Stimulated activated CD8-positive, alpha-beta memory T cell treated with anti-CD3 and anti-CD28 coated beads, Interleukin-4, amount 100 ng/mL, for 4 hours (primary cell): Measurements from ENCODE around the gene SHPK.
A peak's percentile ranks its signal among the peaks of the same experiment; 100 is the strongest.

Experiments
- DNase-seq, 2 donors: peaks; one replicate each; pipeline ENCODE4 v3.0.0-alpha.2; 2020; ENCODE audit warnings: low read depth in 2 of 2, low spot score in 1 of 2

Gene SHPK

DNA sequence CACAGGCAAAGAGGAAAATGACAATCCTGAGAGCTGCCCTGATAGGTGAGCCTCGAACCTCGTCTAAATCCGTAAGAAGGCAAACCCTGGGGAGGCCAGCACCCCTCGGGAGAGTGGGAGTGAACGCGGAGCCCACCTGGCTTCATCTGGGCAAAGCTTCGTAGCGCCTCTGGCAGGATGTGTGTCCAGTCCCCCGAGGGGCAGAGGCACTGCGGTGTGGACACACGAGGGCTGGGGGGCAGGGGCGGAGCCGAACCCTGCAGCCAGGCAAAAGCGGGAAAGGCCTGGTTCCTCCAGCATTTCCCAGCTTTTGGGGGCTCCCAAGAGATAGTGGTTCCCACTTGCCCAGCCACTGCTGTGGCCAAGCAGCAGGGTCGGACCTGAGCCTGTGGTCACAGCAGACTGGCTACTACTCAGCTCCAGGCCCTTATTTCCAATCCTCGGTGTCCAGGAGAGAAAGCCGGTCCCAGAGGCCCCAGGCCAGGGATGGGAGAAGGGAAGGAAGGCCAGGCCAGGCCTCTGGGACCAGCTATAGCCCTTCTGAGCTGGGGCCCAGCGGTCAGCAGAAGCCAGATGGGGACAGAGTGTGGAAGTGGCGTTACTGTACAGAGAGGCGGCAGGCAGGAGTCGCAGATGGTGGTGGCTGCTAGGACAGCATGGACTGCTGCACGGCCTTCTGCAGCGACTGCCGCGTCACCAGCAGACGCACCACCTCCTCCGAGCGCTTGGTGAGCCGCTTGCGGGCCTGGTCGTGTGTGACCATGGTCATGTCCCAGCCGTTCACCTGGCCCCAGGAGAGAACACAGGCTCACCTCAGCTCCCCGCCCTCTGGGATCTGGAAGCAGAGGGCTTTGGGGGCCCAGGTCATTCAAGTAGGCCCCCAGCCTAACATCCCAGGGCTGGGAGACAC is 27.3 kb upstream of the SHPK start:
- DNase-seq, result no peak

DNA sequence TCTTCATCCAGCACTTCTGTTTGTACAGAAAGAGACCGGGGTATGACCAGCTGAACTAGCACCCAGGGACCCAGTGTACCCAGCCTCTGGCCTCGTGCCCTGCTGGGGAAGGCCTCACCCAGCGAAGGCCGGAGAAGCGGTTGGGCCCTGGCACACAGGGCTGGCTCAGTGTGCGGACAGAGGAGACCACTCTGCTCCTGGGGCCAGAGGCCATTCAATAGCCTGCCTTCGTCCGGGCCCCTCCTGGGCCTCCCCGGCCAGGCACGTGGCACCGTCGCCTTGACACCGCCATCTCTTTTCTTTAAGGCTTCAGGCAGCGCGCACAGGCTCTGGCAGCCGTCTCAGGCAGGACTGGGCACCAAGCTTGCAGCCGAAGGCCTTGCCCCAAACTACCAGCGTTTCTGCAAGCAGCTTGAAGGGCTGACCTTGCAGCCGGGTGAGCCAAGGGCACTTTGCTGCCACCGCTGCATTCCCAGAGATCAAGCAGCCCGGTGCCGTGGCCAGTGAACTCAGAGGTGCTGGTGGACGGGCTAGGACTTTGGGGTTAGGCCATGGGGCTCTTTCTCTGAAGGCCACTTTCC is 24.4 kb upstream of the SHPK start:
- DNase-seq, result no peak

DNA sequence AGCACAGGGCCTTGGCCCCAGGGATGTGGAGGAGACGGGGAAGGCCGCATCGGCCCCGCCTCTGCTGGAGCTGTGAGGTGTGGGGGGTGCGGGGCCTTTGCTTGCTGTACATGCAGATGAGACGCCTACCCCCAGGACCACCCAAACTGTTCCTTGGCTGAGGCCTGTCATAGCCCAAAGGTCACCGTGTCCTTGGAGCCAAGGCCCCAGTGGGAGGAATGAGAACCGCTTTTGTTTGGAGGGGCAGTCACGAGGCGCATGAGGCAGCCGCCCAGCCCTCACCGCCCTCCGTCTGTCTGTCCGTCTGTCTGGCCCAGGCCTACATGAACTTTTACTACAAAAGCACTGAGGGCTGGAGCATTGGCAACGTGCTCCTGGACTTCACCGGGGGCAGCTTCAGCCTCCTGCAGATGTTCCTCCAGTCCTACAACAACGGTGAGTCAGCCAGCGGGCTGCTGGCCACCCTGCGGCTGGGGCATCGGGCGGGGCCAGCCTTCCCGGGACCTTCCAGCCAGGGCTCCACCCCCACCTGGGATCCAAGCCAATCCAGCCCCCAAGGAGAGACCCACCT is 23.6 kb upstream of the SHPK start:
- no peak for DNase-seq

DNA sequence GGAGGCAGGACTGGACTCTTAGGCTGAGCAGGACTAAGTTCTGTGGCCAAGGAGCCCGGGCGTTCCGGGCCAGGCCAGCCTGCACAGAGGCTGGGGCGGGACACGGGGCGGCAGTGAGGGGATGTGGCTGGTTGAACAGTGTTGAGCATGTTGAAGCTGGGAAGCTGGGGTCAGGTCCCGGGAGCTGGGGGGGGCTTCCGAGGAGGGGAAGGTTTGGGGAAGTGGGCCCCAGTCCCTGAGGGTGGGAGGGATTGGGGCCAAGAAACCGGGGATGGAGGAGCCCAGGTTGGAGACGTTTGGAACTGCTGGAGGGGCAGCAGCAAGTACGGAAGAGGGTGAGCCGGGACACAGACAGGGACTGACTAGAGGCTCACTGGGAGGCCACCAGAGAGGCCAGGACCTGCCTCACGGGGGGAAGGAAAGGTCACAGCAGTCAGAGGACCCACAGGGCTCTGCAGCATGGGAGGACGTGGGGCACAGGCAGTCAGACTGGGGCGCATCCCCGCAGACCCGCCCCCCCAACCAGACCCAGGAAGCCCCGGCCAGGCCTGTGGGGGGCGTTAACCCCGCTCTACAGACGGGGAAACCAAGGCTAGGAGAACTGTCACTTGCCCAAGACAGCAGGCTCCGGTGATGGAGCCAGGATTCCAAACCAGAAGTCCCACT is 22.9 kb upstream of the SHPK start:
- no peak for DNase-seq

DNA sequence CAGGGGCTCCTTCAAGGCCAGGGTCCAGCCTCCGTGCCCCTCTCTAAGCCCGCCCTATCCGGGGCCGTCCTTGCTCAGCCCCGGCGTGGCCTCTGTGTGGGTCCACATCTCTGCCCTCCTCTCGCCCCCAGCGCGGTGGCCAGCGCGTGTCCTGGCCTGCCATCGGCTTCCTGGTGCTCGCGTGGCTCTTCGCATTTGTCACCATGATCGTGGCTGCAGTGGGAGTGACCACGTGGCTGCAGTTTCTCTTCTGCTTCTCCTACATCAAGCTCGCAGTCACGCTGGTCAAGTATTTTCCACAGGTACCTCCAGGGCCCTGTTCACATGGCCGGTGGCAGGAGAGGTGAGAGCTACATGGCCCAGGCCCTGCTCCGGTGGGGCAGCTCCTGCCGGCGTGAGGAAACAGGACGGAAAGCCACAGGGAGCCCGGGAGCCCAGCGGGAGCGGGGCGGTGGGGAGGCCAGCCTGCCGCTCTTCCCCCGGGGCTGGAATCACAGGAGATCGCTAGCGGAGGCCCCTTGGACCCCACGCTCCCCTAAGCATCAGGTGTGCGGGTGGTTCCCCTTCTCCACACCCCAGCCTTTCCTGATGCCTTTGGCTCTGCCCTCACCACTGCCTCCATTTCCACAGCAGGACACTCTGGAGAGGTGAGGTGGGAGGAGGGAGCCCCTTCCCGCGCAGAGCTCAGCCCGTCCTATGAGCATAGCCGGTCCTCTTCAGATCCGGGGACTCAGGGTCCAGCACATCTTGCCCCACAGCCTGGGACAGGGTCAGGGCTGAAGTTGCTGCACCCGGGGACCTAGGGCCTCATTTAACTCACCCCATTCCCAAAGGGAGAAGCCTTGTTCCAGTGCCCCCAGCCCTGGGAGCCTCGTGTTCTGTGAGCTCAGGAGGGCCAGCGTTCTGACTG is 22.1 kb upstream of the SHPK start:
- DNase-seq, result no peak

DNA sequence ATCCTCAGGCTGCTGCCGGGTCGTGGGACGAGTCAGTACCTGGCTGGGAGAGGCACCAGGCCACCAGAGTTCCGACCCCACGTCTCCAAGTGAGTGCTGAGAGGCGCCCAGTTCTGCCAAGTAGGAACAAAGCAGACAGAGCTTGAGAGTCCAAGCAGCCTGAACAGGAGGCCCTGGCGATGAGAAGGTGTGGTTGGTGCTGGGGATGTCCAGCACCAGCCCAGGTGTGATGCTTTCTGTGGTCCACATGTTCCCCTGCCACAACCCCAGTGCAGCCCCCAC is 21.5 kb upstream of the SHPK start:
- no peak for DNase-seq

DNA sequence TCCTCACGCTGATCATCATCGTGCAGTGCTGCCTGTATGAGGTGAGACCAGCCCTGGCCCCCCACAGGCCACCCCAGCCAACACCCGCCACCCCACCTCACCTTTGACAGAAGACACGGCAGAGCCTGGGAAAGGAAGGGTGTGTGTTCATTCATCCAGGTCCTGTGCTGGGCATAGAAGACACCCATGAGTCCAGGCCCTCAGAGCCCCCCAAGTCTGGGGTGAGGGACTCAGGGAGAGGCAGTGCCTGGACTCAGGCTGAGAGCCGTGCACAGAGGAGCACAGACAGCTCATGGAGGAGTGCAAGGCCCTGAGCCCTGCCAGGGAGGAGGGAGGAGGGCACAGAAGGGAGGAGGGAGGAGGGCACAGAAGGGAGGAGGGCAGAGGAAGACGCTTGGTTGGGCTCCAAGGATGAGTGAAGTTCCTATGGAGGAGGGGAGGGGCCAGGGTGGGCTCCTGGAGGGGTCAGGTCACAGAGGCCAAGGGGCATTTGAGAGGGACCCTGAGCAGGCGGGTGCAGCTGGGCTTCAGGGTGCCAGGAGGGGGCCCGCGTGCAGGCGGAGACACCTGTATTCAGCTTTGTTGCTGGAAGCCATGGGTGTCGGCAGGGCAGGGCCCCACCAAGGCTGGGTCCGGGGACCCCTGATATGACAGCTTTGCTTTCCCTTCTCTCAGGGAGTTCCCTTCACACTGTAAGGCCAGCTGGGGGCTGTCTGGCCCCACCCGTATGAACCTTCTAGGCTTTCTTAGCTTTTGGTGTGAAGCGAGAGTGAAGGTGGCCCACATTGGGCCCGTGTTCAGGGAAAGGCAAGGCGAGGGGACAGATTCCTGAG is 20.9 kb upstream of the SHPK start:
- no peak for DNase-seq

DNA sequence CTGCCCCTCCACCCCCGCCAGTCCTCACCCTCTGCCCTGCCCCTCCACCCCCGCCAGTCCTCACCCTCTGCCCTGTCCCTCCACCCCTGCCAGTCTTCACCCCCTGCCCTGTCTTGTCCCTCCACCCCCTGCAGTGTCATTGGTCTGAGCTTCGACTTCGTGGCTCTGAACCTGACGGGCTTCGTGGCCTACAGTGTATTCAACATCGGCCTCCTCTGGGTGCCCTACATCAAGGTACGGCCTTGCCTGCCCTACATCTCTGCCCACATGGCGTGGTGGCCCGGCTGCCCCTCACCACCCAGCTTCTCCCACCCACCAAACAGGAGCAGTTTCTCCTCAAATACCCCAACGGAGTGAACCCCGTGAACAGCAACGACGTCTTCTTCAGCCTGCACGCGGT is 20.3 kb upstream of the SHPK start:
- no peak for DNase-seq

DNA sequence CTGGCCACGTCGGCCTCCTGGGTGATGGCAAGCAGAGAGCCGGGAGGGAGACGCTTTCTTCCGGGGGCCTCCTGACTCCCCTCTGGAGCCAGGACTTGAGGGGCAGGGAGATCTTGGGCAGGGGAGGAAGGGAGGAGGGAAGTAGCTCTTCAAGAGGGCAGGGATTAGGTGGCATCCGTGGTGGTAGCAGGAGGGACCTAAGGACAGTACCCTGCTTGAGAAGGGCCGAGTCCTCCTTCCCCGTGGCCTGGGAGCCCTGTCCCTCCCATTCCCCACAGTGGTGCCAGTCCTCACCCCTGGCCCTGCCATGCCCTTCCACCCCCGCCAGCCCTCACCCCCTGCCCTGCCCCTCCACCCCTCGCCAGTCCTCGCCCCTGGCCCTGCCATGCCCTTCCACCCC is 19.7 kb upstream of the SHPK start:
- no peak for DNase-seq

DNA sequence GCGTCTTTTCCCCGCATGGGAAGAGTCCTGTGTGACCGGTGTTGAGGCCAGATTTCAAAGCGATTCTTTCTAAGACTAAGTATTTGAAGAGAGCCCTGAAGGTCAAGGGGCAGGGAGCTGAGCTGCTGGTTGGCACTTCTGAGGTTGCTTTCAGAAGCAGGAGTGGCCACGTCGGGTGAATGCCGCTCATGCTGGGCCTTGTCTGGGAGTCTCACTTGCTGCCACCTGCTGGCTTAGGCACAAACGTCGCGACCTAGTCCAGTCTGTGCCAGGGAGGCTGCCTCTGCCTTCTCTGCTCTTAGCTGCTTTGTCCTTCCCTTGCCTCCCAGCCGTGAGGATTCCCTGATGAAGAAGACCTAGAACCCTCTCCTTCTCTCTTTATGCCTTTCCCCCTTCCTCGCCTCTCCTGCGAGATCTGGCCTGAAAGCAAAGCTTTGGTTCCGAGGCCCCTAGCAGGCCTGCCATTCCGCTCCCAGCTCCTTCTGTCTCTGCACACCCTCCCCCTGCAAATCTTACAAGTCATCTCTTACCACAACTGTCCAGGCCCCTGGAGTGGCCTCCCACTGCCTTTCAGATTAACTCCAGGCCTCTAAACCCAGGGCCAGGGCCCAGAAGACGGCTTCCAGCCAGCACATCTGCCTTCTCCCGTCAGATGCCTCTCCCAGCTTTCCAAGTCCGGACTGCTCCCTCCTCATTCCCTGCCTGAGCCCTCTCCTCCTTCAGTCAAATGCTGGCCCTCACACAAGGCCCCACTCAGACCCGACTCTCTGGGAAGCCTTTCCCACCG is 11.9 kb upstream of the SHPK start:
- no peak for DNase-seq

DNA sequence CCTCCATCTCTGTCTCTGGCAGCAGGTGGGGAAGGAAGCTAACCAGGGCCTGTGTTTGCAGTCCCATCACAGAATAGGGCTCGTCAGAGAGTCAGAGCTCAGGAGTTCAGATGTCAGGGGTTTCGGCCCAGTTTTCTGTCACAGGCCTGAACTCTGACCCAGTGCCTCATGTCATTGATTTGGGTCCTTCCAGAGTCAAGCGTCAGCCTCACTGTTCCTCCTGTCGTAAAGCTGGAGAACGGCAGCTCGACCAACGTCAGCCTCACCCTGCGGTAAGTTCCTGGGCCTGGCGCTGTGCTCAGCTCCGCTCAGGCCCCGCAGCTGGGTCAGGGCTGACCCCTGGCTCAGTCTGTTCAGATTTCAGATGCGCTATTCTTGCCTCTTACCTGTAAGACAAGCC is 11.2 kb upstream of the SHPK start:
- DNase-seq, result no peak

DNA sequence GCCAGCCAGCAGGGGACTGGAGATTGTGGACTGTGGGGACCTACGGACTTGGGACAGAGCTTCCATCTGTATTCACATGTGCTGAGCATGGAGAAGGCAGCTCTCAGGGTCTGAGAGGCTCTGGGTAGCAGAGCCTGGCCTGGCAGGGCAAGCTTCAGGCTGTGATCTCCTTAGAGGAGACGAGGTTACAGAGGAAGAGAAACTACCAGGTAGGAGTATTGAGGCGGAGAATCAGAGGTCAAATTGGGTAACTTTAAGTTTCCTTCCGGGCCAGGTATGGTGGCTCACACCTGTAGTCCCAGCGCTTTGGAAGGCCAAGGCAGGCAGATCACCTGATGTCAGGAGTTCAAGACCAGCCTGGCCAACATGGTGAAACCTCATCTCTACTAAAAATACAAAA is 9.3 kb upstream of the SHPK start:
- DNase-seq, result no peak

DNA sequence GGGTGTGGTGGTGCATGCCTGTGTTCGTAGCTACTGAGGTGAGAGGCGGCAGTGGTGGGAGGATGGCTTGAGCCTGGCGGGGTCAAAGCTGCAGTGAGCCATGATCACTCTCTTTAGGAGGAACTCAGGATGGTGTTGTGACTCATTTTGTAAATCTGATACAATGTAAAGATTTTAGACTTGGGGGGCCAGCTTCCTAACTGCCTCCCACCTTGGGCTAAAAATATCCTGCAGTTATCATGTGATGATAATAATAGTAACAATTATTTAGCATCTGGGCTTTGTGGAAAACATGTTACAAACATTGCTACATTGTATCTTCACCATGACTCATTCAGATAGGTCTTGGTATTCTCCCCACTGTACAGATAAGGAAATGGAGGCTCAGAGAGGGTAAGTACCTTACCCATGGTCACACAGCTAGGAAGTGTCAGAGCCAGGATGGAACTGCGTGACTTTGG is 7.9 kb upstream of the SHPK start:
- DNase-seq, result no peak

DNA sequence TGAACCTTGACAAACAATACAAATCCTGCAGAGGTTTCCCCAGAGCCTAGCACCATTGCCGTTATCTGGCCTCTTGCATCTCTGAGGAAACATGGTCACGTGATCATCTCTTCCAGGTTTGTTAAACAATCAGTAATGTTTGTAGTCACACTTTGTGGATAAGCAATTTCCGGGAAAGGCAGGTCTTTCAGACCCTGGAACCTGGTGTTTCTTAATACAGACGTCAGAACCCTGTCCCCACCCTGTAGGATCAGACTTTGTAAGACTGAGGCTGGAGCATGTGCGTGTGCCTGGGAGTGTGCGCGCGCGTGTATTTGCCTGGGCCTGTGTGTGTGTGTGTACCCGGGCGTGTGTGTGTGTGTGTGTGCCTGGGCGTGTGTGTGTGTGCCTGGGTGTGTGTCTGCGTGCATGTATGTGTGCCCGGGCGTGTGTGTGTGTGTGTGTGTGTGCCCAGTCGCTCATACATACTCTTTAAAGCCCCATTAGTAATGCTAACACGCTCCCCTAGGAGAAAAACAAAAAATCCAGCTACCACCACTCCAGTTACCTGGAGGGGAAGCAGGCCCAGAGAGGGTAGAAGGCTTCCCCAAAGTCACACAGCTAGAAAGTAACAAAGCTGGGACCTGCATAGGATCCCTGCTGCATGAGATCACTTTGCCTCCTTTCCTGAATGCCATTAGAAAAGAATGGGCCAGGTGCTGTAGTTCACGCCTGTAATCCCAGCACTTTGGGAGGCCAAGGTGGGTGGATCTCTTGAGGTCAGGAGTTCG is 5.9 kb upstream of the SHPK start:
- no peak for DNase-seq

DNA sequence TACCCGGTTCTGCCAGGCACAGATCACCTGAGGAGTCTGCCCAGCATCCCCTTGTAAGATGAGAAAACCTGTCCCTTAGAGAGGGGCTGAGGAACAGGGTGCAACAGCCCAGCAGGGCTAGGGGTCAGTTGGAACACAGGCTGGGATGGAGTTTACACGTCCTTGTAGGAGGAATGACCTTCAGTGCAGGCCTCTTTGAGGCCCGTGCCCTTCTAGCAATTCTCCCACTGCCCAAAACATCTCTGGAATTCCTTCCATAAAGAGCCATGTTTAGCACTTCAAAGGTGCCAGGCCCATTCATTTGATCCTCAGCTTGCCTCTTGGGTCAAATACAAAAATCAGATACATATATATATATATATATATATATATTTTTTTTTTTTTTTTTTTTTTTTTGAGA is 5.0 kb upstream of the SHPK start:
- no peak for DNase-seq

DNA sequence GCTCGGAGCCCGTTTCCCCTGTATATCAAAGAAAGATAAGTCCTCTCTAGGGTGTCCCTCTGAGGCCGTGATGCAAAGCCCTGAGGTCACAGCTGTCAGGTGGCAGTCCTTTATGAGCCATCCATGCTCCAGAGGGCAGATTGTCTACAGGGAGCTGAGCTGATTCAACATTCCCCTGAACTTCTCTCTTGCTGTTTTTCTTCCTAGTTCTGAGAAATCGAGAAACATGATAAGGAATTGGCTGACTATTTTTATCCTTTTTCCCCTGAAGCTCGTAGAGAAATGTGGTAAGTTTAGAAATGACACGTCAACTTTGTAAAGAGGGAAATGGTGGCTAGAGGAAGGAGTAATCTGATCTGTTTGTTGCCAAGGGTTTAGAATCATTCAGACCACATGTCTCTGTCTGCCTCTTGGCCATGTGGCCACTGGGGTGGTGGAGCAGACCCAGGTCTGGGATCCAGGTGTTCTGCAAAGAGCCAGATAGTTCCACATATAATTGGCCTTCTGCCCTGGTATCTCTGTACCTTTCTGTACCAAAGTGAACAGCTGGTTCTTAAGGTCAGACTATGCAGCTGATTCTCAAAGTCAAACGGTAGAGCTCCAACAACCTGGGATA is 4.0 kb upstream of the SHPK start:
- no peak for DNase-seq

DNA sequence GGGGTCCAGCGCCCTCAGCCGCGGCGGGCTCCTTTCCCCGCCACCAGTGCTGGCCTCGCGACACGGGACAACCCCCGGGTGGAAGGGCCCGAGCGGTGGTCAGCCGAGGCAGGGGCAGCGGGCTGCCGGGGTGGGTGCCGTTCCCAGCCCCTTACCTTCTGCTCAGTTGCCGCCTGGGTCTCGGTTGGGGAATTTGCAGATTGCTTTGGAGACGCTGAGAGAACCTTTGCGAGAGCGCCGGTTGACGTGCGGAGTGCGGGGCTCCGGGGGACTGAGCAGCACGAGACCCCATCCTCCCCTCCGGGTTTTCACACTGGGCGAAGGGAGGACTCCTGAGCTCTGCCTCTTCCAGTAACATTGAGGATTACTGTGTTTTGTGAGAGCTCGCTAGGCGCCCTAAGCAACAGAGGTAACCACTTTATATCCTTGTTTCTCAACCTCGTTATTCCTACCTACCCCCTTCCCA is 891 bp upstream of the SHPK start:
- DNase-seq, result peak in 1 of 2 donors; percentile 3

DNA sequence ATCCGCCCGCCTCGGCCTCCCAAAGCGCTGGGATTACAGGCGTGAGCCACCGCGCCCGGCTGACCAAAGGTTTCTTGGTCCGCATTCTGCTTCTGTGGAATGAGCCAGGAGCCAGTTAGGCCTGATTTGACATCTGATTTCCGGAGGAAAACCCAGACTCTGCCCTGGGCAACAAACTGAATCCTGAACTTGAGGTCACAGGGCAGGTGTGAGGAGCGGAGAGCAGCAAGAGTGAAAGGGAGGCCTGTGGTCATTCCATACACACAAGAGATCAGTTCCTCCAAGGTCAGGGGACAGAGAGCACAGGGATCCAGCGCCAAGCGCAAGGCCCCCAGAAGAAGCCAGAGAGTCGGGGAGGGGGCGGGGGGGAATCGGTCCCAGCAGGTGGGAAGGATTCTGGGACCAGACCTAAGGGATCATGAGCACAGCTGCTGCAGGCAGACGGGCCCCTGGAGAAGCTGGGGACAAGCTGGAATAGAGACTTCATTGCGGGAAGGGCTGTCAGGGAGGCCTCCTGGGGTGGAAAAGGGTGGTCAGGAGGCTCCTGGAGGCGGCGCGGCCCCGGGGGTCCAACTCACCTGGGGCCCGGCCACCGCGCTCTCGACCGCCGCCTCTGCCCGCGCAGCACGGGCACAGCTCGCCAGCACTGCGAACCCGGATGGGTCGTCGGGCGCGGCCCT is 436 bp downstream of the SHPK start:
- no peak for DNase-seq
